Fibroblast of lung (primary cell): Measurements from ENCODE around the gene KCMF1. TPM values are rescaled to one million over a fixed set of nuclear protein-coding genes. Genes with fewer than 3 reads are reported as not detected.

ENCODE experiments used
- DNase-seq, 2 donors: peaks; one replicate each; pipeline versions ENCODE4 v3.0.0 to v3.0.0-alpha.2; 2010; ENCODE audit warnings: low read depth in 2 of 2
- H2AFZ ChIP-seq: 2 replicates; pipeline ENCODE4 v1.5.1; 2012; ENCODE audit warnings: low read length, control low read depth, inconsistent platforms
- H3K27ac ChIP-seq: 2 replicates; pipeline ENCODE4 v1.5.1; 2011; ENCODE audit warnings: low read length, control low read depth; ENCODE audit not compliant: insufficient read depth
- H3K27me3 ChIP-seq: 2 replicates; pipeline ENCODE4 v1.5.1; 2011; ENCODE audit warnings: mild to moderate bottlenecking, low read length; ENCODE audit not compliant: control insufficient read depth, insufficient read depth
- H3K36me3 ChIP-seq: 2 replicates; pipeline ENCODE4 v1.5.1; 2011; ENCODE audit warnings: low read length; ENCODE audit not compliant: control insufficient read depth, insufficient read depth
- H3K4me1 ChIP-seq: 2 replicates; pipeline ENCODE4 v1.5.1; 2011; ENCODE audit warnings: low read length; ENCODE audit not compliant: control insufficient read depth, insufficient read depth; ENCODE audit errors: extremely low read depth
- H3K4me2 ChIP-seq: 2 replicates; pipeline ENCODE4 v1.5.1; 2011; ENCODE audit warnings: low read length, control low read depth; ENCODE audit not compliant: insufficient read depth; ENCODE audit errors: extremely low read depth
- H3K4me3 ChIP-seq, 4 experiments: fragments of 200-600 bp in 1 of 4; sonication (generic) in 1 of 4; replicated peaks in 1 of 4; 2 replicates each; pipeline ENCODE4 v1.5.1; 2011 to 2016; ENCODE audit warnings: low read length in 4 of 4, low read depth in 3 of 4, mild to moderate bottlenecking in 3 of 4, control low read depth in 2 of 4, inconsistent platforms in 1 of 4, mixed read lengths in 1 of 4; ENCODE audit not compliant: insufficient read depth in 1 of 4; ENCODE audit errors: control extremely low read depth in 1 of 4
- H3K79me2 ChIP-seq: 2 replicates; pipeline ENCODE4 v1.5.1; 2012; ENCODE audit warnings: mild to moderate bottlenecking, low read length, inconsistent platforms; ENCODE audit not compliant: control insufficient read depth, insufficient read depth
- H3K9ac ChIP-seq: 2 replicates; pipeline ENCODE4 v1.5.1; 2011; ENCODE audit warnings: mild to moderate bottlenecking, low read length, control low read depth; ENCODE audit not compliant: insufficient read depth
- H3K9me3 ChIP-seq: 2 replicates; pipeline ENCODE4 v1.5.1; 2012; ENCODE audit warnings: low read depth, low read length; ENCODE audit not compliant: control insufficient read depth, insufficient read depth
- H4K20me1 ChIP-seq: 2 replicates; pipeline ENCODE4 v1.5.1; 2011; ENCODE audit warnings: low read length; ENCODE audit not compliant: control insufficient read depth, insufficient read depth; ENCODE audit errors: extremely low read depth
- EZH2 ChIP-seq: IDR thresholded peaks from 2 replicates; pipeline ENCODE4 v1.5.1; 2012; ENCODE audit warnings: low read length, control low read depth, mild to moderate bottlenecking; ENCODE audit errors: missing control alignments
- polyA plus RNA-seq, 2 donors: library from polyadenylated mRNA; depleted of rRNA in 1 of 2; stranded (reverse) in 1 of 2; unstranded in 1 of 2; fragments of >200 nt; gene quantifications; 2 replicates each; pipeline ENCODE4 v1.2.1, GENCODE V29; 2011 to 2012; ENCODE audit warnings: missing spikeins in 1 of 2
- total RNA-seq: library from RNA; depleted of rRNA; stranded (reverse); fragments of >200 nt; gene quantifications from 2 replicates; pipeline ENCODE4 v1.2.1, GENCODE V29; 2014
- TF ChIP-seq, protein P1 (sequence below), 2 donors: IDR thresholded peaks in 1 of 2; conservative IDR thresholded peaks in 1 of 2; 1 replicate in 1 of 2; 2 replicates in 1 of 2; pipeline ENCODE4 v1.5.1; 2011 to 2012; ENCODE audit warnings: low read length in 2 of 2, control low read depth in 1 of 2, inconsistent platforms in 1 of 2, low read depth in 1 of 2, mild to moderate bottlenecking in 1 of 2

The KCMF1 gene
- total and polyA plus RNA-seq, 2 donors (not counting 1 experiment from before 2014, with no cell fraction given), result 61.8 to 120 TPM

- H3K27ac ChIP-seq, result no peak overlapping the region
- H3K4me3 ChIP-seq, result no peak overlapping the region
- H3K4me1 ChIP-seq, result peaks cover 15% of the 10 kb centered on the region
- H3K9ac ChIP-seq, result no peak overlapping the region
- H2AFZ ChIP-seq, result no peak overlapping the region
- no peak for DNase-seq
- H3K79me2 ChIP-seq, result no peaks in the 10 kb centered on the region
- no peaks in the 10 kb centered on the region for H3K9me3 ChIP-seq
- no peaks in the 10 kb centered on the region for H3K36me3 ChIP-seq
- no peak for TF ChIP-seq EZH2
- TF ChIP-seq, protein P1, sequence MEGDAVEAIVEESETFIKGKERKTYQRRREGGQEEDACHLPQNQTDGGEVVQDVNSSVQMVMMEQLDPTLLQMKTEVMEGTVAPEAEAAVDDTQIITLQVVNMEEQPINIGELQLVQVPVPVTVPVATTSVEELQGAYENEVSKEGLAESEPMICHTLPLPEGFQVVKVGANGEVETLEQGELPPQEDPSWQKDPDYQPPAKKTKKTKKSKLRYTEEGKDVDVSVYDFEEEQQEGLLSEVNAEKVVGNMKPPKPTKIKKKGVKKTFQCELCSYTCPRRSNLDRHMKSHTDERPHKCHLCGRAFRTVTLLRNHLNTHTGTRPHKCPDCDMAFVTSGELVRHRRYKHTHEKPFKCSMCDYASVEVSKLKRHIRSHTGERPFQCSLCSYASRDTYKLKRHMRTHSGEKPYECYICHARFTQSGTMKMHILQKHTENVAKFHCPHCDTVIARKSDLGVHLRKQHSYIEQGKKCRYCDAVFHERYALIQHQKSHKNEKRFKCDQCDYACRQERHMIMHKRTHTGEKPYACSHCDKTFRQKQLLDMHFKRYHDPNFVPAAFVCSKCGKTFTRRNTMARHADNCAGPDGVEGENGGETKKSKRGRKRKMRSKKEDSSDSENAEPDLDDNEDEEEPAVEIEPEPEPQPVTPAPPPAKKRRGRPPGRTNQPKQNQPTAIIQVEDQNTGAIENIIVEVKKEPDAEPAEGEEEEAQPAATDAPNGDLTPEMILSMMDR (conservative IDR thresholded peaks at IDR 0.05 in 1 of 2, IDR thresholded peaks at IDR 0.05 in 1 of 2; ENCODE audit: low read depth in 1 of 2, low read length in 2 of 2), result no peak
- no peak overlapping the region for H3K4me2 ChIP-seq
- no peaks in the 10 kb centered on the region for H4K20me1 ChIP-seq
- no peaks in the 10 kb centered on the region for H3K27me3 ChIP-seq
Observed at GRCh38 chr2:84954329-84954728, 16.6 kb upstream of the KCMF1 start.

DNA sequence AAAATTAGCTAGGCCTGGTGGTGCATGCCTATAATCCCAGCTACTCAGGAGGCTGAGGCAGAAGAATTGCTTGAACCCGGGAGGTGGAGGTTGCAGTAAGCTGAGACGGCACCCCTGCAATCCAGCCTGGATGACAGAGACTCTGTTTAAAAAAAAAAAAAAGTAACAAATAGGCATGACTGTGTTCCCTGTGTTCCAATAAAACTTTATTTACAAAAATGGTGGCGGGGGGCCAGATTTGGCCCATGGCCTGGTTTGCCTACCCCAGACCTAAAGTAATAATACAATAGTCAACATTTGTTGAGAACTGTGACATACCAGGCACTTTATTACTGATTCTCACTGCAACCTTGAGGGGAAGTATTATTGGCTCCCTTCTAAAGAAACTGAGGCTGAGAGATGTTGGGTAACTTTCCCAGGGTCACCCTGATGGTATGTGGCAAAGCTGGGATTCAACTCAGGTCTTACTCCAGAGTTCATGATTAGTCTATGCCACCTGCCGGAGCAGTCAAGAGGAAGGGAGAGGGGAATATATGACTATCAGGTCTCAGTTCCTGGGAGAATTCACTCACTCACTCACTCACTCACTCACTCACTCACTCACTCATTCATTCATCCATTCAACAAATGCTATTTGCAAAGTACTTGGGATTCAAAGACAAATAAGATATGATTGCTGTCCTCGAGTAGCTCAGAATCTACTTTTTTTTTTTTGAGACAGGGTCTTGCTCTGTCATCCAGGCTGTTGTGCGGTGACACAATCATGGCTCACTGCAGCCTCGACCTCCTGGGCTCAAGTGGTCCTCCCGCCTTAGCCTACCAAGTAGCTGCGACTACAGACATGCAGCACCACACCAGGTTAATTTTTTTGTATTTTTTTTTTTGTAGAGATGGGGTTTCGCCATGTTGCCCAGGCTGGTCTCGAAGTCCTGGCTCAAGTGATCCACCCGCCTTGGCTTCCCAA lies 14.3 kb upstream of the KCMF1 start:
- Histone ChIP-seq H3K36me3 (no peaks in the 10 kb centered on the region), H3K4me2 (no peak overlapping the region), H2AFZ (no peak overlapping the region), H3K27ac (no peak overlapping the region), H3K4me3 (no peak overlapping the region), H3K27me3 (no peaks in the 10 kb centered on the region), H3K79me2 (no peaks in the 10 kb centered on the region), H4K20me1 (no peaks in the 10 kb centered on the region), H3K9ac (no peak overlapping the region), H3K9me3 (no peaks in the 10 kb centered on the region), H3K4me1 (peaks cover 22% of the 10 kb centered on the region)
- TF ChIP-seq, protein P1 (conservative IDR thresholded peaks at IDR 0.05 in 1 of 2, IDR thresholded peaks at IDR 0.05 in 1 of 2; ENCODE audit: low read depth in 1 of 2, low read length in 2 of 2), result no peak
- TF ChIP-seq EZH2, result no peak
- DNase-seq, result no peak

DNA sequence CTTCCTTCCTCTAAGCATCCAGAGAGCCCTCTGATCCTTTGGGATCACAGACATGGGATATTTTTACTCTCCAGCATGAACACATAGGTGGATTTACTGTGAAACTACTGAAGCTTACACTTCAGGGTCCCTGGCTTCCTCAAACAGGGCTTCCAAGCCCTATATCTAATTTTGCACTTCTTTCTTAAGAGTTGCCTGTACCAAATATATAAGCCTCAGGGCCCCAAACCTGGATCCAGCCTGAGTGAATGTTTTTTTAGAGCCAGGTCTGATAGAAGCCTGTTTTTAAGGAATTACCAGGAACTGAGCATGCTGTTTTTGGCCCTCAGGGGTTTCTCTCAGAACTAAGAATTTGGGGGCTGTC lies 13.2 kb upstream of the KCMF1 start:
- H3K27ac ChIP-seq, result peak overlapping the region; percentile 73
- H3K27me3 ChIP-seq, result no peaks in the 10 kb centered on the region
- H3K79me2 ChIP-seq, result no peaks in the 10 kb centered on the region
- H4K20me1 ChIP-seq, result no peaks in the 10 kb centered on the region
- H3K9ac ChIP-seq, result peak overlapping the region; percentile 30
- TF ChIP-seq EZH2, result no peak
- TF ChIP-seq, protein P1 (conservative IDR thresholded peaks at IDR 0.05 in 1 of 2, IDR thresholded peaks at IDR 0.05 in 1 of 2; ENCODE audit: low read depth in 1 of 2, low read length in 2 of 2), result no peak
- H3K9me3 ChIP-seq, result no peaks in the 10 kb centered on the region
- H3K4me3 ChIP-seq, result no peak overlapping the region
- peaks cover 22% of the 10 kb centered on the region for H3K4me1 ChIP-seq
- no peaks in the 10 kb centered on the region for H3K36me3 ChIP-seq
- peak overlapping the region; percentile 64 for H3K4me2 ChIP-seq
- no peak overlapping the region for H2AFZ ChIP-seq
- no peak for DNase-seq
